Measurements from ENCODE around the gene ELOVL6.

DNA sequence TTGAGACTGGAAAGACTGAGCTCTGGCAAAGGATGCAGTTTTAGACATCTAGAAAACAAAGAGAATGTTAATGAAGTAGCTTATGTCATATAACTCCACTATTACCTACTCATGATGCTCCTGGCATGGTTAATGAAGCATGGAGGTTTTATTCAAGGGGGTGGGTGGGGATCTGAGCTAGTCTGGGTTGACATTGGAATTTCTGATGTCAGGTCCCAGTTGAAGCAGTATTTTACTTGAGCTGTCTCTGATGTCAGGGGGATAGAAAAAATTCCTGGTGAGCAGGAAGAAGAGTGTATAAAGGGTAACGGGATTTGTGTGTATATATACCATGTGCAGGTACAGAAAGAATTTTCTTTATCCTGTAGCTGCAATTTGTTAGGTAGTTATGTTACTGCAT, 102.0 kb downstream of the ELOVL6 start:
- no peak for TF ChIP-seq CTCF (IDR thresholded peaks at IDR 0.05)
- TF ChIP-seq POLR2A (IDR thresholded peaks at IDR 0.05), result no peak
